HepG2 (cell line): ENCODE data around the gene CLCNKA. TPM values are rescaled to one million over a fixed set of nuclear protein-coding genes. Genes with fewer than 3 reads are reported as not detected.
"Not testable (repeated sequence)": the region's sequence is repeated elsewhere in the genome, so short reads cannot be mapped to it uniquely, and the experiment has no call there.

Experiments used
- ATAC-seq: fragments of 200-7000 bp; cut with Tn5 transposase; 3 replicates; pipeline ENCODE4 v1.9.1; 2020; ENCODE audit warnings: mild to moderate bottlenecking, moderate library complexity
- BruUV-seq: library from RNA; stranded (reverse); fragments of 400-500 nt; replicated peaks from 2 replicates; lab custom pipeline; 2021; lab: Mats Ljungman, UMichigan
- CTCF ChIA-PET: fragments of 300-600 bp; formaldehyde crosslinking; extraction: SDS; loops from one replicate; lab custom pipeline; 2021; ENCODE audit warnings: low total read pairs, inconsistent platforms, low intra/inter-chr PET ratio; lab: Yijun Ruan, JAX
- POLR2A ChIA-PET: fragments of 350-600 bp; sonication (Branson Sonifier 250); formaldehyde crosslinking; loops from one replicate; lab custom pipeline; 2020; ENCODE audit warnings: antibody characterized with exemption, inconsistent platforms; lab: Yijun Ruan, JAX
- DNase-seq: peaks from one replicate; pipeline ENCODE4 v3.0.0-alpha.2; 2015; ENCODE audit warnings: low spot score
- FAIRE-seq: peaks from 3 replicates; lab custom pipeline; 2011; peaks lifted over from hg19 to GRCh38; lab: Jason Lieb, UNC
- H2AFZ ChIP-seq: one replicate; pipeline ENCODE4 v1.6.1; 2011; ENCODE audit warnings: low read length, inconsistent platforms
- H3K27ac ChIP-seq: fragments of 300-600 bp; 3 replicates; pipeline ENCODE4 v1.8.0; 2011; ENCODE audit warnings: mixed run types, mild to moderate bottlenecking, mixed read lengths, low read length, inconsistent platforms; ENCODE audit not compliant: insufficient read depth; ENCODE audit errors: extremely low read length
- H3K27me3 ChIP-seq, 2 experiments: fragments of 200-600 bp in 1 of 2; 2 replicates in 1 of 2; 3 replicates in 1 of 2; pipeline versions ENCODE4 v1.6.0 to v1.8.0; 2011; ENCODE audit warnings: low read length in 2 of 2, mild to moderate bottlenecking in 2 of 2, moderate library complexity in 2 of 2, inconsistent platforms in 1 of 2; ENCODE audit not compliant: insufficient read depth in 2 of 2, control insufficient read depth in 1 of 2
- H3K36me3 ChIP-seq, 2 experiments: fragments of 200-600 bp in 1 of 2; replicated peaks in 1 of 2; 2 replicates in 1 of 2; 3 replicates in 1 of 2; pipeline versions ENCODE4 v1.5.1 to v1.8.0; 2011; ENCODE audit warnings: low read length in 2 of 2, inconsistent platforms in 1 of 2; ENCODE audit not compliant: insufficient read depth in 2 of 2, control insufficient read depth in 1 of 2
- H3K4me1 ChIP-seq: 2 replicates; pipeline ENCODE4 v1.5.1; 2012; ENCODE audit warnings: low read length, inconsistent platforms; ENCODE audit not compliant: insufficient read depth
- H3K4me2 ChIP-seq: 2 replicates; pipeline ENCODE4 v1.6.0; 2011; ENCODE audit warnings: low read depth, low read length, inconsistent platforms
- H3K4me3 ChIP-seq, 3 experiments: fragments of 200-600 bp in 1 of 3; sonication (generic), shearing (Covaris generic) in 1 of 3; replicated peaks in 1 of 3; 2 replicates each; pipeline ENCODE4 v1.5.1; 2011 to 2016; ENCODE audit warnings: low read length in 3 of 3, inconsistent platforms in 2 of 3, low read depth in 2 of 3, mild to moderate bottlenecking in 2 of 3, control low read depth in 1 of 3, mixed read lengths in 1 of 3; ENCODE audit not compliant: insufficient read depth in 1 of 3
- H3K79me2 ChIP-seq: one replicate; pipeline ENCODE4 v1.6.1; 2011; ENCODE audit warnings: low read length, inconsistent platforms; ENCODE audit not compliant: insufficient read depth
- H3K9ac ChIP-seq: 2 replicates; pipeline ENCODE4 v1.6.0; 2011; ENCODE audit warnings: mild to moderate bottlenecking, low read depth, low read length, inconsistent platforms; ENCODE audit not compliant: insufficient read depth
- H3K9me3 ChIP-seq: 2 replicates; pipeline ENCODE4 v1.5.1; 2012; ENCODE audit warnings: mild to moderate bottlenecking, low read length
- H4K20me1 ChIP-seq: 2 replicates; pipeline ENCODE4 v1.6.0; 2011; ENCODE audit warnings: inconsistent platforms, mild to moderate bottlenecking, low read length, moderate library complexity; ENCODE audit not compliant: insufficient read depth
- BATF2 ChIP-seq: sonication (generic); formaldehyde crosslinking; IDR thresholded peaks from 2 replicates; pipeline ENCODE4 v1.8.0; 2022; ENCODE audit warnings: mild to moderate bottlenecking, missing genetic modification reagents, moderate library complexity
- HIVEP1 ChIP-seq: sonication (generic); formaldehyde crosslinking; IDR thresholded peaks from 2 replicates; pipeline ENCODE4 v1.4.0; 2020; ENCODE audit warnings: mild to moderate bottlenecking, missing genetic modification reagents
- NCOA5 ChIP-seq: sonication (generic); formaldehyde crosslinking; IDR thresholded peaks from 2 replicates; pipeline ENCODE4 v1.4.0; 2020; ENCODE audit warnings: missing genetic modification reagents
- ZNF224 ChIP-seq: sonication (generic); formaldehyde crosslinking; IDR thresholded peaks from 2 replicates; pipeline ENCODE4 v1.5.0; 2020; ENCODE audit warnings: mild to moderate bottlenecking, missing genetic modification reagents
- ZNF441 ChIP-seq: sonication (generic); formaldehyde crosslinking; IDR thresholded peaks from 2 replicates; pipeline ENCODE4 v1.7.0; 2021; ENCODE audit warnings: missing genetic modification reagents, borderline replicate concordance
- ZNF850 ChIP-seq: sonication (generic); formaldehyde crosslinking; conservative IDR thresholded peaks from 2 replicates; pipeline ENCODE4 v1.9.0; 2021; ENCODE audit warnings: mild to moderate bottlenecking, missing genetic modification reagents
- WGBS: methylation state at CpG from one replicate; pipeline ENCODE4 v1.1.6; 2017; ENCODE audit warnings: low lambda C conversion rate; 5-methylcytosine and 5-hydroxymethylcytosine counted together
- in situ Hi-C: cut with HindIII; loops from 2 replicates; pipeline ENCODE4 v1.10.0; 2017; ENCODE audit warnings: low pct_unique_long_range_greater_than_20kb; ENCODE audit not compliant: extremely low pct_ligation_motif_present
- intact Hi-C: fragments of 100-400 bp; cut with micrococcal nuclease; formaldehyde crosslinking; loops from one replicate; pipeline ENCODE4 v1.10.0; 2022; ENCODE audit not compliant: unreplicated experiment
- polyA plus RNA-seq, 8 experiments: library from polyadenylated mRNA; depleted of rRNA in 3 of 8; stranded (reverse) in 7 of 8; unstranded in 1 of 8; fragments of >200 nt; fragmentation: Illumina TruSeq in 4 of 8; extraction: Trizol in 4 of 8; gene quantifications; 2 replicates each; pipeline versions ENCODE4 v1.2.1 to v1.2.3, GENCODE V29; 2011 to 2016; ENCODE audit warnings: low read depth in 4 of 8, missing spikeins in 1 of 8, mixed read lengths in 1 of 8; ENCODE audit not compliant: insufficient read depth in 1 of 8
- total RNA-seq, 5 experiments: library from RNA; depleted of rRNA; stranded (reverse); fragments of >200 nt; fragmentation: Illumina TruSeq; extraction: Trizol; gene quantifications; 2 replicates each; pipeline ENCODE4 v1.2.3, GENCODE V29; 2016; ENCODE audit warnings: low read depth in 1 of 5
- TF ChIP-seq, protein P1 (sequence below): sonication (generic); formaldehyde crosslinking; IDR thresholded peaks from 2 replicates; pipeline ENCODE4 v1.5.0; 2020; ENCODE audit warnings: mild to moderate bottlenecking, missing genetic modification reagents
- TF ChIP-seq, protein P2 (sequence below): sonication (generic); formaldehyde crosslinking; IDR thresholded peaks from 2 replicates; pipeline ENCODE4 v1.9.0; 2021; ENCODE audit warnings: mild to moderate bottlenecking, missing genetic modification reagents

The CLCNKA gene
- total and polyA plus RNA-seq, 2 of the 13 experiments (the other 11 are each of a cell fraction or from before 2014, with no cell fraction given), result 0.03 TPM; not detected in 1

DNA sequence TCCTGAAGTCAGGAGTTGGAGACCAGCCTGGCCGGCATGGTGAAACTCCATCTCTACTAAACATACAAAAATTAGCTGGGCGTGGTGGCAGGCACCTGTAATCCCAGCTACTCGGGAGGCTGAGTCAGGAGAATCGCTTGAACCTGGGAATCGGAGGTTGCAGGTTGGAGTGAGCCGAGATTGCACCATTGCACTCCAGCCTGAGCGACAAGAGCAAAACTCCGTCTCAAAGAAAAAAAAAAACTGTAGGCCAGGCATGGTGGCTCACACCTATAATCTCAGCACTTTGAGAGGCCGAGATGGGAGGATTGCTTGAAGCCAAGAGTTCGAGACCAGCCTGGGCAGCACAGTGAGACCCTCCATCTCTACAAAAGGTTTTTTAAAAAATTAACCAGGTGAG, 20.6 kb upstream of the CLCNKA start:
- in situ Hi-C loops, POLR2A ChIA-PET, H3K27ac ChIP-seq, FAIRE-seq, H3K79me2 ChIP-seq, H3K9ac ChIP-seq, ATAC-seq, intact Hi-C loops, H4K20me1 ChIP-seq, H3K4me3 ChIP-seq, H3K9me3 ChIP-seq, DNase-seq, CTCF ChIA-PET, H2AFZ ChIP-seq, BruUV-seq, H3K4me2 ChIP-seq: not testable (repeated sequence)
- WGBS, result 46% methylated on average over 10 of the region's 10 CpGs
- Histone ChIP-seq H3K4me1 (peaks cover 50% of the 10 kb centered on the region), H3K36me3 (peaks cover 0 to 11% of the 10 kb centered on the region in 2 experiments; a peak in 3 of 5 replicates), H3K27me3 (peaks cover 0 to 10% of the 10 kb centered on the region in 2 experiments; a peak in 3 of 5 replicates)
- peak; percentile 95 for TF ChIP-seq ZNF441 (CRISPR knock-in tag)
- TF ChIP-seq, protein P1, sequence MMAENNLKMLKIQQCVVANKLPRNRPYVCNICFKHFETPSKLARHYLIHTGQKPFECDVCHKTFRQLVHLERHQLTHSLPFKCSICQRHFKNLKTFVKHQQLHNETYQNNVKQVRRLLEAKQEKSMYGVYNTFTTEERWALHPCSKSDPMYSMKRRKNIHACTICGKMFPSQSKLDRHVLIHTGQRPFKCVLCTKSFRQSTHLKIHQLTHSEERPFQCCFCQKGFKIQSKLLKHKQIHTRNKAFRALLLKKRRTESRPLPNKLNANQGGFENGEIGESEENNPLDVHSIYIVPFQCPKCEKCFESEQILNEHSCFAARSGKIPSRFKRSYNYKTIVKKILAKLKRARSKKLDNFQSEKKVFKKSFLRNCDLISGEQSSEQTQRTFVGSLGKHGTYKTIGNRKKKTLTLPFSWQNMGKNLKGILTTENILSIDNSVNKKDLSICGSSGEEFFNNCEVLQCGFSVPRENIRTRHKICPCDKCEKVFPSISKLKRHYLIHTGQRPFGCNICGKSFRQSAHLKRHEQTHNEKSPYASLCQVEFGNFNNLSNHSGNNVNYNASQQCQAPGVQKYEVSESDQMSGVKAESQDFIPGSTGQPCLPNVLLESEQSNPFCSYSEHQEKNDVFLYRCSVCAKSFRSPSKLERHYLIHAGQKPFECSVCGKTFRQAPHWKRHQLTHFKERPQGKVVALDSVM (CRISPR knock-in tag), result peak; percentile 49; the same call in 1 of the 2 replicates

- Histone ChIP-seq H2AFZ (no peak overlapping the region), H3K9me3 (no peaks in the 10 kb centered on the region), H3K9ac (peak overlapping the region; percentile 8; the same call in 1 of the 2 replicates), H3K4me1 (peaks cover 58% of the 10 kb centered on the region), H3K27ac (no peak overlapping the region), H3K4me3 (no peak overlapping the region), H3K36me3 (peaks cover 0 to 18% of the 10 kb centered on the region in 2 experiments), H3K27me3 (no peaks in the 10 kb centered on the region), H4K20me1 (peaks cover 20% of the 10 kb centered on the region; the same call in 1 of the 2 replicates), H3K4me2 (peak overlapping the region; percentile 90), H3K79me2 (peaks cover 10% of the 10 kb centered on the region)
- DNase-seq (no peak), FAIRE-seq (no peak), ATAC-seq (no peak)
- intact Hi-C loops, result no loop called here
- in situ Hi-C loops, result no loop called here
- BruUV-seq, result no TSS peak
- 100% methylated on average over 4 of the region's 5 CpGs for WGBS
- ChIA-PET CTCF (no interaction called here), POLR2A (no interaction called here)
- TF ChIP-seq BATF2 (no peak), ZNF850 (CRISPR knock-in tag) (no peak), ZNF224 (CRISPR knock-in tag) (no peak), NCOA5 (CRISPR knock-in tag) (no peak), HIVEP1 (CRISPR knock-in tag) (no peak)
- TF ChIP-seq, protein P2, sequence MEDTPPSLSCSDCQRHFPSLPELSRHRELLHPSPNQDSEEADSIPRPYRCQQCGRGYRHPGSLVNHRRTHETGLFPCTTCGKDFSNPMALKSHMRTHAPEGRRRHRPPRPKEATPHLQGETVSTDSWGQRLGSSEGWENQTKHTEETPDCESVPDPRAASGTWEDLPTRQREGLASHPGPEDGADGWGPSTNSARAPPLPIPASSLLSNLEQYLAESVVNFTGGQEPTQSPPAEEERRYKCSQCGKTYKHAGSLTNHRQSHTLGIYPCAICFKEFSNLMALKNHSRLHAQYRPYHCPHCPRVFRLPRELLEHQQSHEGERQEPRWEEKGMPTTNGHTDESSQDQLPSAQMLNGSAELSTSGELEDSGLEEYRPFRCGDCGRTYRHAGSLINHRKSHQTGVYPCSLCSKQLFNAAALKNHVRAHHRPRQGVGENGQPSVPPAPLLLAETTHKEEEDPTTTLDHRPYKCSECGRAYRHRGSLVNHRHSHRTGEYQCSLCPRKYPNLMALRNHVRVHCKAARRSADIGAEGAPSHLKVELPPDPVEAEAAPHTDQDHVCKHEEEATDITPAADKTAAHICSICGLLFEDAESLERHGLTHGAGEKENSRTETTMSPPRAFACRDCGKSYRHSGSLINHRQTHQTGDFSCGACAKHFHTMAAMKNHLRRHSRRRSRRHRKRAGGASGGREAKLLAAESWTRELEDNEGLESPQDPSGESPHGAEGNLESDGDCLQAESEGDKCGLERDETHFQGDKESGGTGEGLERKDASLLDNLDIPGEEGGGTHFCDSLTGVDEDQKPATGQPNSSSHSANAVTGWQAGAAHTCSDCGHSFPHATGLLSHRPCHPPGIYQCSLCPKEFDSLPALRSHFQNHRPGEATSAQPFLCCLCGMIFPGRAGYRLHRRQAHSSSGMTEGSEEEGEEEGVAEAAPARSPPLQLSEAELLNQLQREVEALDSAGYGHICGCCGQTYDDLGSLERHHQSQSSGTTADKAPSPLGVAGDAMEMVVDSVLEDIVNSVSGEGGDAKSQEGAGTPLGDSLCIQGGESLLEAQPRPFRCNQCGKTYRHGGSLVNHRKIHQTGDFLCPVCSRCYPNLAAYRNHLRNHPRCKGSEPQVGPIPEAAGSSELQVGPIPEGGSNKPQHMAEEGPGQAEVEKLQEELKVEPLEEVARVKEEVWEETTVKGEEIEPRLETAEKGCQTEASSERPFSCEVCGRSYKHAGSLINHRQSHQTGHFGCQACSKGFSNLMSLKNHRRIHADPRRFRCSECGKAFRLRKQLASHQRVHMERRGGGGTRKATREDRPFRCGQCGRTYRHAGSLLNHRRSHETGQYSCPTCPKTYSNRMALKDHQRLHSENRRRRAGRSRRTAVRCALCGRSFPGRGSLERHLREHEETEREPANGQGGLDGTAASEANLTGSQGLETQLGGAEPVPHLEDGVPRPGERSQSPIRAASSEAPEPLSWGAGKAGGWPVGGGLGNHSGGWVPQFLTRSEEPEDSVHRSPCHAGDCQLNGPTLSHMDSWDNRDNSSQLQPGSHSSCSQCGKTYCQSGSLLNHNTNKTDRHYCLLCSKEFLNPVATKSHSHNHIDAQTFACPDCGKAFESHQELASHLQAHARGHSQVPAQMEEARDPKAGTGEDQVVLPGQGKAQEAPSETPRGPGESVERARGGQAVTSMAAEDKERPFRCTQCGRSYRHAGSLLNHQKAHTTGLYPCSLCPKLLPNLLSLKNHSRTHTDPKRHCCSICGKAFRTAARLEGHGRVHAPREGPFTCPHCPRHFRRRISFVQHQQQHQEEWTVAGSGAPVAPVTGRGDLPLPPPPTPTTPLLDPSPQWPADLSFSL, result no peak
These were observed 16.2 kb upstream of the CLCNKA start for GRCh38 chr1:16005597-16005996.
